GM19023 (cell line): Measurements from ENCODE around the gene AKAP8L.
"Not testable (repeated sequence)": the region's sequence is repeated elsewhere in the genome, so short reads cannot be mapped to it uniquely, and the experiment has no call there.

Experiments used
- ATAC-seq: cut with Tn5 transposase; IDR thresholded peaks from one replicate; pipeline ENCODE4 v1.9.1; 2021; ENCODE audit warnings: mild to moderate bottlenecking, moderate library complexity; ENCODE audit not compliant: unreplicated experiment

The AKAP8L gene

GRCh38 chr19:15418231-15418578, 583 bp downstream of the AKAP8L start:
- no peak for ATAC-seq

- no peak for ATAC-seq
These were observed 1.1 kb downstream of the AKAP8L start for GRCh38 chr19:15417699-15418098.

DNA sequence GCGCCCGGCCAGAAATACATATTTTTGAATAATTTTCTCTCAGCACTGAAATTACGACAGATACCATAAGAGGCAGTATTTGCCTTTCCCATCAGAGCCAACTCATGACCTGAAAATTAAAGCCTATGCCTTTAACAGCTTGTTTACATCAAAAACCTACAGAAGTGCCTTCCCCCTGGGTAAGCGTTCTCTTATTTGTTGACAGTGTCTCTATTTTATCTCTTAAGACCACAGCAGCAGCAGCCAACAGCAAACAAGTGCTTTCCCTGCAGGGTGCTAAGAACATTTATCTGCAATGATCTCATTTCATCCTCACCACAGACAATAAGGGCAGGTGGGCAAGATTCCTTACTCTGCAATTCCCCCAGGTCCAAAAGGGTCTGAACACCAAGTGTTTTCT, 6.0 kb downstream of the AKAP8L start:
- ATAC-seq, result no peak

DNA sequence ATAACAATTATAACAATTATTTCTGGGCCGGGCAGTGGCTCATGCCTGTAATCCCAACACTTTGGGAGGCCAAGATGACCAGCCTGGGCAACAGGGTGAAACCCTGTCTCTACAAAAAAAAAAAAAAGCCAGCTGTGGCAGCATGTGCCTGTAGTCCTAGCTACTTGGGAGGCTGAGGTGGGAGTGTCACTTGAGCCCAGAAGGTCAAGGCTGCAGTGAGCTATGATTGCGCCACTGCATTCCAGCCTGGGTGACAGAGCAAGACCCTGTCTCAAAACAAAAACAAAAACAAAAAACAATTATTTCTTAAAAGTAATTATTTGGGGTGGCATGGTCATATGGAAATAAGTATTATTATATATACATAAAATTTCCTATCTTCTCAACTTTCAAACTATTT, 7.4 kb downstream of the AKAP8L start:
- not testable (repeated sequence) for ATAC-seq

DNA sequence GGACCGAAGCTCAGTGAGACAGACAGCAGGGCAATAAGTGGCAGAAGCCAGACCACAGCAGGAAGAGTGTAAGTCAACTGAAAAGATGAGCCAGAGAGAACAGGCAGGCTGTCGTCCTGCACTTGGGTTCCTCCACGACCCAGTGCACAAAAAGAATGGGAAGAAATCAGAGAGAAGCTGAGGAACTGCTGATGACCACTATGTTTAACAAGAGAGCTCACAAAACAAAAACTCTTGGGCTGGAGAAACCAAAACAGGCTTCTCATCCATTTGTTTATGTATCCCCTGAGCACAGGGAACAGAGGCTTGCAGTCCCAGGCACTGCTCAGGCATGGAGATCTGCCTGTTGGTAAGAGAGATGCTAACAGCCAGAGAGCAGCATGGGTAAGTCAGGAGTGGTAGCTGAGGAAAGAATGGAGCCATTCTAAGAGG, 14.0 kb downstream of the AKAP8L start:
- no peak for ATAC-seq

GRCh38 chr19:15404097-15404779, 14.6 kb downstream of the AKAP8L start:
- no peak for ATAC-seq

DNA sequence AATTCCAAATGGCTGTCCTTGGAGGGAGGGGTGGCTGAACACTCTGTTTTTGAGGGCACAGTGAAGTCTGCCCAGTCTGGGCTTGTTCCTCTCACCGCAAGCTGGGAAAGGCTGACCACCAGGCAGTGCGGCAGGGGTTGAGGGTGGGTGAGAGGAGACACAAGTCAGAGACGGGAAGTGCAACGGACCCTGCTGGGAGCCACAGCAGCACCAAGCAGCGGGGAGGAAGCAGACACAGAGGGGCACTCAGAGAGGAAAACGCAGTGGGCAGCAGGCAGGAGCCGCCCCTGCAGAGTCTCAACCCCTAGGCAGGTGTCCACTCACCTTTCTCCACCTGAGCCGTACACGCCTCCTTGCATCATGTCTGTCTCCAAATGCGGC, 15.6 kb downstream of the AKAP8L start:
- no peak for ATAC-seq

- no peak for ATAC-seq
These were observed 16.2 kb downstream of the AKAP8L start for GRCh38 chr19:15402411-15403150.

- no peak for ATAC-seq
These were observed 17.4 kb downstream of the AKAP8L start for GRCh38 chr19:15401397-15401710.

- no peak for ATAC-seq
These were observed 18.0 kb downstream of the AKAP8L start for GRCh38 chr19:15400521-15401396.

- no peak for ATAC-seq
These were observed 19.2 kb downstream of the AKAP8L start for GRCh38 chr19:15399635-15400034.

- ATAC-seq, result no peak
These were observed 19.6 kb downstream of the AKAP8L start for GRCh38 chr19:15399234-15399515.

DNA sequence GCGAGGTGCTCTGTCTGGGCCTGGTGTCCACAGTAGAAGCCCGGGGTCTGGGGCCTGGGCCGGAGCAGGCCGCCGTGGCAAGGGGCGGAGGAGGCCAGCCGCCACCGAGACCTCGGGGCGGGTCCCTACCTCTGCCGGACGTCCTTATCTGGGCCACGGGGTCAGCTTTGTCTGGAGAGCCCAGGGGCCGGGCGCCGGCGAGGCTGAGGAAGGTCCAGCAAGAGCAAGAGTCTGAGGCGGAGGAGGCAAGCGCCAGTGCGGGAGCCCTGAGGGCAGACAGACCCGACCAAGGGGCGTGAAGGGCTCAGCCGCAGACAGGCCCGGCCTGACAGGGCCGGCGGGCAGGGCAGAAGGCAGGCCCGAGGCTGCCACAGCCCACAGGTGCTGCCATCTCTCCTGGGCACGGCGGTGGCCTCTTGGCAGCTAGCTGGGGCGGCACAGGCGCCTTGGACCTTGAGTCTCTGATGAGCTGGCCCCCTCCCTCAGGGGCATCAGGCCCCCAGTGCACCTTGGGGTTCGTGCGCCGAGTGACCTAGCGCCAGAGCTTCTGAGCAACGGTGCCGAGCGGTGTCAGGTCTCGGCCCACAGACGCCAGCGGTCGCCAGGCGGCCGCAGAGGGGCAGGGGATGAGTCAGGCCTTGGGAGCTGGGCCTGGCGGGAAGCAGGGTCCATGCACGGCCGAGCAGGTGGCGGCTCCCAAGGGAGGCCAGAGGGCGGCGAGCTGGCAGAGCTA, 20.1 kb downstream of the AKAP8L start:
- ATAC-seq, result no peak

DNA sequence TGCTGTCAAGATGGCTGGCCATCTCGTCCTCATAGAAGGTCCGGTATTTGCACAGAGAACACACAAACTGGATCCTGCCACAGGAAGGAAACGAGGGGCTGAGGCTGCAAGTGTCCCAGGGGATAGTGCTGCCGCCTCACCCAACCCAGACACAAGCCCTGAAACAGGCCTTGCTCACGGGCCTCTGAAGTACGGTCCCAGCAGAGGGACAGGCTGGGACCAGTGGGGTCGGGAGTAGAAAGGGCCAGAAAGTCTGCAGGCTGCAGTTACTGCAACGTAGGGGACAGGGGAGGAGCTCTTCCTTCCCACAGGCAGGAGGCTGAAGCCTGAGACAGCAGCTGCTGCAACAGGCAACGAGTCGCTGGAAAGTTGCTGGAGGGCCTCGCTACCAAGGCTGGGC, 21.0 kb downstream of the AKAP8L start:
- ATAC-seq, result no peak

- ATAC-seq, result no peak
These were observed 21.6 kb downstream of the AKAP8L start for GRCh38 chr19:15397236-15397635.

- ATAC-seq, result no peak
These were observed 22.4 kb downstream of the AKAP8L start for GRCh38 chr19:15396436-15396835.

GRCh38 chr19:15395251-15395650, 23.5 kb downstream of the AKAP8L start:
- not testable (repeated sequence) for ATAC-seq

DNA sequence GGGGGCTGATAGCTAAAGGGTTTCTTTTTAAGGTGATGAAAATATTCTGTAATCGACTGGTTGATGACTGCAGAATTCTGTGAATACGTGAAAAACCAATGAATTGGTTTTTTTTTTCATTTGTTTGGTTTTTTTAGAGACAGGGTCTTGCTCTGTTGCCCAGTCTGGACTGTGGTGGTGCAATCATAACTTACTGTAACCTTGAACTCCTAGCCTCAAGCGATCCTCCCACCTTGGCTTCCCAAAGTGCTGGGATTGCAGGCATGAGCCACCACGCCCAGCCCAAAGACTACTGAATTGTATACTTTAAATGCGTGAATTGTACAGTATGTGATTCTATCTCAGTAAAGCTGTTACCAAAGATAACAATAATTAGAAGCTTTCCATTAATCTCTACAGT, 24.4 kb downstream of the AKAP8L start:
- no peak for ATAC-seq

- no peak for ATAC-seq
These were observed 24.8 kb downstream of the AKAP8L start for GRCh38 chr19:15393963-15394362.

DNA sequence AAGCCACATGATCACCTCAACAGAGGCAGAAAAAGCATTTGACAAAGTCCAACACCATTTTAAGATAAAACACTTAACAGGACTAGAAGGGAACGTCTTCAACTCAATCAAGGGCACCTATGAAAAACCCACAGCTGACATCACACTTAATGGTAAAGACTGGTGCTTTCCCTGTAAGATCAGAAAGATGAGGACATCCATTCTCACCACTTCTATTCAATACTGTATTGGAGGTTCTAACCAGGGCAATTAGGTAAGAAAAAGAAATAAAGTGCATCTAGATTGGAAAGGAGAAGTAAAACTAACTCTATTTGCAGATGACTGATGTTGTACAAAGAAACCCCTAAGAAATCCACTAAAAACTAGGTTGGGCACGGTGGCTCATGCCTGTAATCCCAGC, 28.0 kb downstream of the AKAP8L start:
- no peak for ATAC-seq

GRCh38 chr19:15381864-15382263, 36.9 kb downstream of the AKAP8L start:
- ATAC-seq, result no peak
